HCT116 (cell line): Measurements from ENCODE around the gene MAPKAPK3. TPM values are rescaled to one million over a fixed set of nuclear protein-coding genes. Genes with fewer than 3 reads are reported as not detected.
A peak's percentile ranks its signal among the peaks of the same experiment; 100 is the strongest.

Source experiments
- ATAC-seq: fragments of 200-7000 bp; cut with Tn5 transposase; 2 replicates; pipeline ENCODE4 v1.9.1; 2020; ENCODE audit warnings: mild to moderate bottlenecking, moderate library complexity
- BruUV-seq: library from RNA; stranded (reverse); fragments of 400-500 nt; replicated peaks from 2 replicates; lab custom pipeline; 2021; lab: Mats Ljungman, UMichigan
- CTCF ChIA-PET: fragments of 300-600 bp; sonication (Branson Sonifier 250); formaldehyde crosslinking; loops from one replicate; lab custom pipeline; 2021; ENCODE audit warnings: antibody characterized with exemption; lab: Charles Lee
- POLR2A ChIA-PET: fragments of 300-600, 350-600 bp; sonication (Branson Sonifier 250); formaldehyde crosslinking; loops from one replicate; lab custom pipeline; 2021; ENCODE audit warnings: antibody characterized with exemption; lab: Charles Lee
- RAD21 ChIA-PET, 2 experiments: fragments of 300-600 bp; sonication (Branson Sonifier 250); formaldehyde crosslinking; loops; one replicate each; lab custom pipeline; 2023; ENCODE audit warnings: low total read pairs in 2 of 2; ENCODE audit not compliant: uncharacterized antibody in 2 of 2, unreplicated experiment in 2 of 2, low non-redundant PET in 1 of 2; lab: Charles Lee
- DNase-seq: peaks from one replicate; pipeline ENCODE4 v3.0.0-alpha.2; 2010; ENCODE audit warnings: low read depth, low spot score
- H2AFZ ChIP-seq: fragments of 200-600 bp; shearing (Covaris generic), sonication (generic); 2 replicates; pipeline ENCODE4 v1.6.1; 2017; ENCODE audit warnings: low read depth, mixed run types, mixed read lengths, antibody characterized with exemption, low read length; ENCODE audit not compliant: poor library complexity, severe bottlenecking
- H3K27ac ChIP-seq: 2 replicates; pipeline ENCODE4 v1.5.1; 2012; ENCODE audit warnings: low read depth, low read length
- H3K27me3 ChIP-seq: fragments of 200-600 bp; sonication (generic); 2 replicates; pipeline ENCODE4 v1.6.1; 2016; ENCODE audit warnings: mixed run types, low read length, mixed read lengths; ENCODE audit not compliant: insufficient read depth
- H3K36me3 ChIP-seq, 2 experiments: fragments of 200-500 bp in 1 of 2; fragments of 200-600 bp in 1 of 2; sonication (Bioruptor generic) in 1 of 2; sonication (generic) in 1 of 2; 2 replicates each; pipeline versions ENCODE4 v1.5.1 to v1.6.1; 2014 to 2016; ENCODE audit warnings: low read length in 2 of 2, inconsistent platforms in 1 of 2, mixed read lengths in 1 of 2, mixed run types in 1 of 2; ENCODE audit not compliant: insufficient read depth in 2 of 2, control insufficient read depth in 1 of 2
- H3K4me1 ChIP-seq, 2 experiments: fragments of 200-600 bp in 1 of 2; sonication (generic) in 1 of 2; 2 replicates each; pipeline versions ENCODE4 v1.5.1 to v1.6.1; 2012 to 2017; ENCODE audit warnings: low read length in 2 of 2, inconsistent platforms in 1 of 2, mild to moderate bottlenecking in 1 of 2, mixed read lengths in 1 of 2, mixed run types in 1 of 2, moderate library complexity in 1 of 2; ENCODE audit not compliant: insufficient read depth in 2 of 2, control insufficient read depth in 1 of 2
- H3K4me2 ChIP-seq: fragments of 200-600 bp; sonication (generic); 2 replicates; pipeline ENCODE4 v1.6.1; 2017; ENCODE audit warnings: mixed run types, low read length, mixed read lengths
- H3K4me3 ChIP-seq, 2 experiments: fragments of 200-600 bp in 1 of 2; sonication (generic) in 1 of 2; replicated peaks in 1 of 2; 2 replicates each; pipeline ENCODE4 v1.5.1; 2011 to 2016; ENCODE audit warnings: low read length in 2 of 2, control low read depth in 1 of 2, low read depth in 1 of 2, mild to moderate bottlenecking in 1 of 2, mixed read lengths in 1 of 2, mixed run types in 1 of 2
- H3K79me2 ChIP-seq: fragments of 200-600 bp; sonication (generic); 2 replicates; pipeline ENCODE4 v1.6.1; 2017; ENCODE audit warnings: mild to moderate bottlenecking, mixed run types, low read length, moderate library complexity, mixed read lengths; ENCODE audit not compliant: insufficient read depth
- H3K9ac ChIP-seq: fragments of 200-600 bp; sonication (generic); 2 replicates; pipeline ENCODE4 v1.6.1; 2016; ENCODE audit warnings: low read length, mixed read lengths
- H3K9me2 ChIP-seq: fragments of 200-600 bp; sonication (generic), shearing (Covaris generic); 2 replicates; pipeline ENCODE4 v1.6.1; 2017; ENCODE audit warnings: mixed run types, mild to moderate bottlenecking, moderate library complexity; ENCODE audit not compliant: insufficient read depth
- H3K9me3 ChIP-seq, 2 experiments: fragments of 200-500 bp in 1 of 2; fragments of 200-600 bp in 1 of 2; sonication (Bioruptor generic) in 1 of 2; sonication (generic) in 1 of 2; 2 replicates each; pipeline ENCODE4 v1.6.1; 2014 to 2017; ENCODE audit warnings: low read length in 2 of 2, mixed read lengths in 2 of 2, inconsistent platforms in 1 of 2, low read depth in 1 of 2, mild to moderate bottlenecking in 1 of 2, mixed run types in 1 of 2, moderate library complexity in 1 of 2; ENCODE audit not compliant: control insufficient read depth in 1 of 2, insufficient read depth in 1 of 2
- H4K20me1 ChIP-seq: fragments of 200-600 bp; sonication (generic), shearing (Covaris generic); 2 replicates; pipeline ENCODE4 v1.6.1; 2017; ENCODE audit warnings: mixed run types, mild to moderate bottlenecking, moderate library complexity; ENCODE audit not compliant: insufficient read depth
- CBX3 ChIP-seq: IDR thresholded peaks from 2 replicates; pipeline ENCODE4 v1.6.1; 2012; ENCODE audit warnings: low read depth
- CEBPB ChIP-seq: IDR thresholded peaks from 2 replicates; pipeline ENCODE4 v1.6.1; 2012; ENCODE audit warnings: low read depth
- CTCF ChIP-seq, 3 experiments: fragments of 200-600 bp in 1 of 3; sonication (generic) in 1 of 3; IDR thresholded peaks in 2 of 3; conservative IDR thresholded peaks in 1 of 3; 2 replicates each; pipeline ENCODE4 v1.5.1; 2012 to 2017; ENCODE audit warnings: low read depth in 2 of 3, low read length in 2 of 3, antibody characterized with exemption in 1 of 3, borderline replicate concordance in 1 of 3, control low read depth in 1 of 3, mild to moderate bottlenecking in 1 of 3, mixed read lengths in 1 of 3, mixed run types in 1 of 3, moderate library complexity in 1 of 3; ENCODE audit not compliant: insufficient read depth in 1 of 3
- ELF1 ChIP-seq: IDR thresholded peaks from 2 replicates; pipeline ENCODE4 v1.6.1; 2012; ENCODE audit warnings: low read depth, borderline replicate concordance
- EZH2 ChIP-seq: fragments of 200-600 bp; sonication (generic); IDR thresholded peaks from 2 replicates; pipeline ENCODE4 v1.6.1; 2017; ENCODE audit warnings: antibody characterized with exemption, mixed run types
- EZH2phosphoT487 ChIP-seq: fragments of 200-600 bp; IDR thresholded peaks from 2 replicates; pipeline ENCODE4 v1.6.1; 2018; ENCODE audit warnings: antibody characterized with exemption, borderline replicate concordance
- JUND ChIP-seq: IDR thresholded peaks from 2 replicates; pipeline ENCODE4 v1.6.1; 2012
- MAX ChIP-seq: IDR thresholded peaks from 2 replicates; pipeline ENCODE4 v1.6.1; 2012
- POLR2A ChIP-seq: IDR thresholded peaks from 2 replicates; pipeline ENCODE4 v1.7.0; 2011; ENCODE audit warnings: borderline replicate concordance; ENCODE audit not compliant: insufficient read depth, insufficient read length; ENCODE audit errors: extremely low read depth
- RAD21 ChIP-seq: IDR thresholded peaks from 2 replicates; pipeline ENCODE4 v1.6.1; 2012; ENCODE audit warnings: low read depth, mild to moderate bottlenecking
- SIN3A ChIP-seq: IDR thresholded peaks from 2 replicates; pipeline ENCODE4 v1.6.1; 2012; ENCODE audit warnings: low read depth
- SP1 ChIP-seq: IDR thresholded peaks from 2 replicates; pipeline ENCODE4 v1.6.1; 2012; ENCODE audit warnings: low read depth
- SRF ChIP-seq: IDR thresholded peaks from 2 replicates; pipeline ENCODE4 v1.6.1; 2012; ENCODE audit warnings: low read depth
- TCF7L2 ChIP-seq: IDR thresholded peaks from 2 replicates; pipeline ENCODE4 v1.7.0; 2011; ENCODE audit warnings: borderline replicate concordance, inconsistent platforms; ENCODE audit not compliant: insufficient read depth, insufficient read length; ENCODE audit errors: extremely low read depth
- ZFX ChIP-seq: fragments of 450-650 bp; IDR thresholded peaks from 2 replicates; pipeline ENCODE4 v1.6.1; 2017
- ZNF274 ChIP-seq: fragments of 200-500 bp; sonication (Bioruptor generic); IDR thresholded peaks from 2 replicates; pipeline ENCODE4 v1.6.1; 2014; ENCODE audit warnings: mild to moderate bottlenecking, low read depth, low read length, inconsistent platforms
- intact Hi-C: fragments of 100-400 bp; cut with micrococcal nuclease; formaldehyde crosslinking; loops from 2 replicates; pipeline ENCODE4 v1.10.0; 2022
- total RNA-seq: library from RNA; stranded (reverse); gene quantifications from one replicate; pipeline ENCODE4 v1.2.1, GENCODE V29; 2021; ENCODE audit not compliant: unreplicated experiment

MAPKAPK3 gene
- total RNA-seq, 1 experiment from 2014 or later, result 87.3 TPM

DNA sequence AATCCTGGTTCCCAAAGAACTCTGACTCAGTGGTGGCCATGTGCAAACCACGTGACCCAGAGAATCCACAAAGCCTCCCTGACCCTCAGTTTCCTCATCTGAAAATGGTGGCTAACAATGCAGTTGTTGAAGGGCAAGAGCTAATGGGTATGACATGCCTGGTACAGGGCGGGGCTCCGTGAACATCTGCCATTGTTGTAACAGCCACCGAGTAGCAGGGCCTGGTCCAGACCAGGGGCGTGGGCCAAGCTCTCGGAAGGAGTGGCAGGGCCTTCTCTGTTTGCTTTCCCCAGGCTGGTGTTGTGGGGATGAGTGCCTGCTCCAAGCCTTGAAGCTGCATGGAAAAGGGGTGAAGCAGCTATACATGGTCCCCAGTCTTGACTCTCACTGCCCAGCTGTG, 13.4 kb downstream of the MAPKAPK3 start:
- peaks cover 89% of the 10 kb centered on the region for H3K79me2 ChIP-seq
- ChIA-PET POLR2A (no interaction called here), RAD21 (no interaction called here), CTCF (no interaction called here)
- H3K27ac ChIP-seq, result no peak overlapping the region
- H3K4me3 ChIP-seq, result no peak overlapping the region
- H4K20me1 ChIP-seq, result no peaks in the 10 kb centered on the region; the same call in 1 of the 2 replicates
- peaks cover 45 to 76% of the 10 kb centered on the region in 2 experiments for H3K4me1 ChIP-seq
- ATAC-seq (no peak), DNase-seq (no peak)
- no peak overlapping the region for H2AFZ ChIP-seq
- no peaks in the 10 kb centered on the region for H3K9me2 ChIP-seq
- H3K36me3 ChIP-seq, result peaks cover 0 to 3% of the 10 kb centered on the region in 2 experiments; a peak in 1 of 4 replicates
- H3K9me3 ChIP-seq, result no peaks in the 10 kb centered on the region
- TF ChIP-seq SRF (no peak), EZH2 (no peak), POLR2A (no peak), ZNF274 (no peak), MAX (no peak), TCF7L2 (no peak), RAD21 (no peak), CEBPB (no peak), SIN3A (no peak), CTCF (IDR thresholded peaks at IDR 0.05 in 2 of 3, conservative IDR thresholded peaks at IDR 0.05 in 1 of 3; ENCODE audit: borderline replicate concordance in 1 of 3, insufficient read depth in 1 of 3, low read depth in 2 of 3, low read length in 2 of 3) (no peak), JUND (no peak), ELF1 (no peak), CBX3 (no peak), SP1 (no peak), EZH2phosphoT487 (no peak), ZFX (no peak)
- no peak overlapping the region for H3K9ac ChIP-seq
- no peaks in the 10 kb centered on the region for H3K27me3 ChIP-seq
- H3K4me2 ChIP-seq, result peak overlapping the region; percentile 18
- intact Hi-C loops, result no loop called here
- no TSS peak for BruUV-seq
